Measurements from ENCODE around the gene PIEZO2.

- TF ChIP-seq CTCF (IDR thresholded peaks at IDR 0.05): no peak
- no peak for TF ChIP-seq HMGXB4 (CRISPR knock-in tag; IDR thresholded peaks at IDR 0.05)
- TF ChIP-seq ATF6 (CRISPR knock-in tag; IDR thresholded peaks at IDR 0.05): no peak
- TF ChIP-seq FOXJ3 (CRISPR knock-in tag; IDR thresholded peaks at IDR 0.05; ENCODE audit: borderline replicate concordance): no peak
- TF ChIP-seq NR2C2 (CRISPR knock-in tag; IDR thresholded peaks at IDR 0.05): no peak
- TF ChIP-seq TEAD4 (CRISPR knock-in tag; IDR thresholded peaks at IDR 0.05): no peak
- TF ChIP-seq MLX (CRISPR knock-in tag; IDR thresholded peaks at IDR 0.05): no peak
- TF ChIP-seq E2F1 (CRISPR knock-in tag; IDR thresholded peaks at IDR 0.05): no peak
- no peak for TF ChIP-seq JUN (CRISPR knock-in tag; IDR thresholded peaks at IDR 0.05)
- no peak for TF ChIP-seq ERG (CRISPR knock-in tag; IDR thresholded peaks at IDR 0.05)
- TF ChIP-seq ATF3 (CRISPR knock-in tag; conservative IDR thresholded peaks at IDR 0.05): no peak
- no peak for TF ChIP-seq ZNF121 (CRISPR knock-in tag; IDR thresholded peaks at IDR 0.05)
Measured at GRCh38 chr18:10745219-10745618, 404.1 kb downstream of the PIEZO2 start.
